Liver (tissue), 9 donors: ENCODE data around the gene ASXL2. TPM values are rescaled to one million over a fixed set of nuclear protein-coding genes. Genes with fewer than 3 reads are reported as not detected.

Source experiments
- DNase-seq: peaks from one replicate; pipeline ENCODE4 v3.0.0-alpha.2; 2017; ENCODE audit warnings: low spot score
- H3K27ac ChIP-seq, 2 donors: one replicate each; pipeline ENCODE4 v1.7.0; 2013; ENCODE audit warnings: inconsistent platforms in 2 of 2, low read length in 2 of 2, control low read depth in 1 of 2, low read depth in 1 of 2, mild to moderate bottlenecking in 1 of 2
- H3K27me3 ChIP-seq, 4 donors: one replicate each; pipeline versions ENCODE4 v1.6.1 to v1.7.0; 2013; ENCODE audit warnings: low read length in 3 of 4, inconsistent platforms in 1 of 4, mild to moderate bottlenecking in 1 of 4, moderate library complexity in 1 of 4; ENCODE audit not compliant: control insufficient read depth in 4 of 4, insufficient read depth in 4 of 4
- H3K36me3 ChIP-seq, 4 donors: one replicate each; pipeline versions ENCODE4 v1.6.1 to v1.7.0; 2013; ENCODE audit warnings: low read length in 3 of 4, mild to moderate bottlenecking in 3 of 4, low read depth in 1 of 4, moderate library complexity in 1 of 4; ENCODE audit not compliant: control insufficient read depth in 4 of 4, insufficient read depth in 3 of 4
- H3K4me1 ChIP-seq, 4 donors: one replicate each; pipeline versions ENCODE4 v1.6.1 to v1.7.0; 2013; ENCODE audit warnings: low read length in 3 of 4, mild to moderate bottlenecking in 3 of 4, moderate library complexity in 1 of 4; ENCODE audit not compliant: control insufficient read depth in 4 of 4, insufficient read depth in 4 of 4
- H3K4me3 ChIP-seq, 3 donors: one replicate each; pipeline versions ENCODE4 v1.6.1 to v1.7.0; 2013; ENCODE audit warnings: low read length in 3 of 3, control low read depth in 1 of 3, low read depth in 1 of 3, mild to moderate bottlenecking in 1 of 3
- H3K9ac ChIP-seq, 2 donors: one replicate each; pipeline ENCODE4 v1.7.0; 2013; ENCODE audit warnings: low read length in 2 of 2, mild to moderate bottlenecking in 2 of 2, moderate library complexity in 2 of 2, control low read depth in 1 of 2, low read depth in 1 of 2
- H3K9me3 ChIP-seq, 4 donors: one replicate each; pipeline versions ENCODE4 v1.6.1 to v1.7.0; 2013; ENCODE audit warnings: low read length in 3 of 4; ENCODE audit not compliant: control insufficient read depth in 4 of 4
- ATF3 ChIP-seq: IDR thresholded peaks from 2 replicates; pipeline ENCODE4 v1.6.1; 2016; ENCODE audit warnings: antibody characterized with exemption
- CTCF ChIP-seq: fragments of 150-350 bp; IDR thresholded peaks from 2 replicates; pipeline ENCODE4 v1.5.1; 2017; ENCODE audit warnings: improper control_type of control experiment, low read depth, low read length; ENCODE audit not compliant: missing input control
- EGR1 ChIP-seq, 2 donors: IDR thresholded peaks; 2 replicates each; pipeline ENCODE4 v1.6.1; 2016 to 2018; ENCODE audit warnings: antibody characterized with exemption in 2 of 2, low read depth in 2 of 2
- FOXA1 ChIP-seq: IDR thresholded peaks from 2 replicates; pipeline ENCODE4 v1.6.1; 2016; ENCODE audit warnings: antibody characterized with exemption
- FOXA2 ChIP-seq: IDR thresholded peaks from 2 replicates; pipeline ENCODE4 v1.6.1; 2016; ENCODE audit warnings: antibody characterized with exemption
- GABPA ChIP-seq, 2 donors: IDR thresholded peaks in 1 of 2; conservative IDR thresholded peaks in 1 of 2; 2 replicates each; pipeline ENCODE4 v1.6.1; 2016; ENCODE audit warnings: antibody characterized with exemption in 2 of 2, mild to moderate bottlenecking in 1 of 2, moderate library complexity in 1 of 2
- HNF4A ChIP-seq, 2 donors: conservative IDR thresholded peaks; 2 replicates each; pipeline ENCODE4 v1.6.1; 2016; ENCODE audit warnings: antibody characterized with exemption in 2 of 2, mild to moderate bottlenecking in 2 of 2
- HNF4G ChIP-seq: IDR thresholded peaks from 2 replicates; pipeline ENCODE4 v1.6.1; 2016; ENCODE audit warnings: antibody characterized with exemption
- JUND ChIP-seq, 2 donors: IDR thresholded peaks; 2 replicates each; pipeline ENCODE4 v1.6.1; 2016; ENCODE audit warnings: antibody characterized with exemption in 2 of 2
- MAX ChIP-seq: IDR thresholded peaks from 2 replicates; pipeline ENCODE4 v1.6.1; 2016; ENCODE audit warnings: antibody characterized with exemption
- NR2F2 ChIP-seq: IDR thresholded peaks from 2 replicates; pipeline ENCODE4 v1.6.1; 2016; ENCODE audit warnings: antibody characterized with exemption
- RAD21 ChIP-seq, 2 donors: IDR thresholded peaks; 2 replicates each; pipeline ENCODE4 v1.6.1; 2016; ENCODE audit warnings: antibody characterized with exemption in 2 of 2, mild to moderate bottlenecking in 2 of 2
- REST ChIP-seq: IDR thresholded peaks from 2 replicates; pipeline ENCODE4 v1.6.1; 2016; ENCODE audit warnings: antibody characterized with exemption, mild to moderate bottlenecking
- RXRA ChIP-seq, 2 donors: IDR thresholded peaks; 2 replicates each; pipeline ENCODE4 v1.6.1; 2017 to 2018; ENCODE audit warnings: antibody characterized with exemption in 2 of 2, mild to moderate bottlenecking in 1 of 2
- SP1 ChIP-seq: IDR thresholded peaks from 2 replicates; pipeline ENCODE4 v1.6.1; 2018; ENCODE audit warnings: antibody characterized with exemption, mild to moderate bottlenecking
- TAF1 ChIP-seq: conservative IDR thresholded peaks from 2 replicates; pipeline ENCODE4 v1.6.1; 2016; ENCODE audit warnings: antibody characterized with exemption, mild to moderate bottlenecking
- YY1 ChIP-seq: IDR thresholded peaks from 2 replicates; pipeline ENCODE4 v1.6.1; 2016; ENCODE audit warnings: antibody characterized with exemption, mild to moderate bottlenecking
- ZBTB33 ChIP-seq: IDR thresholded peaks from 2 replicates; pipeline ENCODE4 v1.6.1; 2016; ENCODE audit warnings: antibody characterized with exemption
- WGBS: extraction: QIAGEN DNeasy Blood & Tissue Kit; methylation state at CpG from one replicate; pipeline ENCODE4 v1.1.7; 2013; 5-methylcytosine and 5-hydroxymethylcytosine counted together
- polyA plus RNA-seq, 2 donors: library from polyadenylated mRNA; stranded (reverse) in 1 of 2; unstranded in 1 of 2; fragments of 200-250 nt in 1 of 2; fragments of >200 nt in 1 of 2; fragmentation: Nextera tagmentation in 1 of 2; extraction: Ambion mirVana in 1 of 2; gene quantifications; one replicate each; pipeline versions ENCODE4 v1.2.1 to v1.2.3, GENCODE V29; 2013 to 2015
- total RNA-seq, 2 donors: library from RNA; depleted of rRNA; stranded (reverse); fragments of >200 nt; gene quantifications; one replicate each; pipeline ENCODE4 v1.2.3, GENCODE V29; 2014
- donor health status: healthy.
- donor health status: healthy.
- donor health status: healthy.
- donor health status: healthy.
- donor health status: healthy.

Gene ASXL2
- total and polyA plus RNA-seq, 4 donors: 2.4 to 7.3 (median 4.4) TPM

- DNase-seq: no peak
- TF ChIP-seq NR2F2 (no peak), SP1 (no peak), ATF3 (no peak), GABPA (IDR thresholded peaks at IDR 0.05 in 1 of 2, conservative IDR thresholded peaks at IDR 0.05 in 1 of 2) (no peak), ZBTB33 (no peak), MAX (no peak), FOXA2 (no peak), JUND (IDR thresholded peaks at IDR 0.05) (no peak), RXRA (IDR thresholded peaks at IDR 0.05) (no peak)
- Histone ChIP-seq H3K4me3 (no peak overlapping the region), H3K9me3 (no peaks in the 10 kb centered on the region), H3K27ac (no peak overlapping the region), H3K27me3 (no peaks in the 10 kb centered on the region), H3K36me3 (no peaks in the 10 kb centered on the region), H3K4me1 (peaks cover 0 to 7% (median 0%) of the 10 kb centered on the region in 4 donors), H3K9ac (no peak overlapping the region)
- WGBS: 75% methylated on average over 1 of the region's 1 CpG
Observed at GRCh38 chr2:25690058-25690457, 188.2 kb downstream of the ASXL2 start.

- H3K4me3 ChIP-seq: no peak overlapping the region
- H3K4me1 ChIP-seq: peaks cover 0 to 7% (median 0%) of the 10 kb centered on the region in 4 donors
- no peaks in the 10 kb centered on the region for H3K9me3 ChIP-seq
- no peaks in the 10 kb centered on the region for H3K36me3 ChIP-seq
- no peaks in the 10 kb centered on the region for H3K27me3 ChIP-seq
- DNase-seq: no peak
- H3K9ac ChIP-seq: no peak overlapping the region
- H3K27ac ChIP-seq: no peak overlapping the region
- TF ChIP-seq TAF1: no peak
- no peak for TF ChIP-seq GABPA (IDR thresholded peaks at IDR 0.05 in 1 of 2, conservative IDR thresholded peaks at IDR 0.05 in 1 of 2)
- no peak for TF ChIP-seq ATF3
- no peak for TF ChIP-seq JUND (IDR thresholded peaks at IDR 0.05)
- no peak for TF ChIP-seq FOXA2
- TF ChIP-seq HNF4G: no peak
- no peak for TF ChIP-seq SP1
- no peak for TF ChIP-seq EGR1 (IDR thresholded peaks at IDR 0.05; ENCODE audit: low read depth in 2 of 2)
- no peak for TF ChIP-seq HNF4A (conservative IDR thresholded peaks at IDR 0.05)
- no peak for TF ChIP-seq NR2F2
- no peak for TF ChIP-seq FOXA1
- no peak for TF ChIP-seq ZBTB33
- no peak for TF ChIP-seq RXRA (IDR thresholded peaks at IDR 0.05)
- no peak for TF ChIP-seq YY1
- TF ChIP-seq CTCF: no peak
- TF ChIP-seq MAX: no peak
- TF ChIP-seq REST: no peak
- no peak for TF ChIP-seq RAD21 (IDR thresholded peaks at IDR 0.05)
- WGBS: 91% methylated on average over 6 of the region's 6 CpGs
Observed at GRCh38 chr2:25688236-25688635, 190.1 kb downstream of the ASXL2 start.
